ENCODE data around the gene UHRF1. TPM values are rescaled to one million over a fixed set of nuclear protein-coding genes. Genes with fewer than 3 reads are reported as not detected.
A peak's percentile ranks its signal among the peaks of the same experiment; 100 is the strongest.

The UHRF1 gene
- total RNA-seq, 2 donors from 2014 or later, result 3.8 to 5.3 TPM

- no peak for TF ChIP-seq POLR2AphosphoS5 (IDR thresholded peaks at IDR 0.05)
- TF ChIP-seq POLR2A (IDR thresholded peaks at IDR 0.05), result no peak
- TF ChIP-seq, protein P1, sequence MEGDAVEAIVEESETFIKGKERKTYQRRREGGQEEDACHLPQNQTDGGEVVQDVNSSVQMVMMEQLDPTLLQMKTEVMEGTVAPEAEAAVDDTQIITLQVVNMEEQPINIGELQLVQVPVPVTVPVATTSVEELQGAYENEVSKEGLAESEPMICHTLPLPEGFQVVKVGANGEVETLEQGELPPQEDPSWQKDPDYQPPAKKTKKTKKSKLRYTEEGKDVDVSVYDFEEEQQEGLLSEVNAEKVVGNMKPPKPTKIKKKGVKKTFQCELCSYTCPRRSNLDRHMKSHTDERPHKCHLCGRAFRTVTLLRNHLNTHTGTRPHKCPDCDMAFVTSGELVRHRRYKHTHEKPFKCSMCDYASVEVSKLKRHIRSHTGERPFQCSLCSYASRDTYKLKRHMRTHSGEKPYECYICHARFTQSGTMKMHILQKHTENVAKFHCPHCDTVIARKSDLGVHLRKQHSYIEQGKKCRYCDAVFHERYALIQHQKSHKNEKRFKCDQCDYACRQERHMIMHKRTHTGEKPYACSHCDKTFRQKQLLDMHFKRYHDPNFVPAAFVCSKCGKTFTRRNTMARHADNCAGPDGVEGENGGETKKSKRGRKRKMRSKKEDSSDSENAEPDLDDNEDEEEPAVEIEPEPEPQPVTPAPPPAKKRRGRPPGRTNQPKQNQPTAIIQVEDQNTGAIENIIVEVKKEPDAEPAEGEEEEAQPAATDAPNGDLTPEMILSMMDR (IDR thresholded peaks at IDR 0.05), result no peak
- DNase-seq (ENCODE audit: low spot score), result no peak
- no peaks in the 10 kb centered on the region for H3K36me3 ChIP-seq
- H3K4me1 ChIP-seq (replicated peaks), result peaks cover 16% of the 10 kb centered on the region
- H3K27me3 ChIP-seq (replicated peaks; ENCODE audit: insufficient read depth), result no peaks in the 10 kb centered on the region
- H3K9me3 ChIP-seq, result no peaks in the 10 kb centered on the region
- H3K4me3 ChIP-seq, result no peak overlapping the region
- intact Hi-C loops (cut with DNase I), result no loop called here
- WGBS, result 90% methylated on average over 12 of the region's 13 CpGs
- H3K27ac ChIP-seq, result peak overlapping the region; percentile 14 to 66
These were observed 97.5 kb downstream of the UHRF1 start for GRCh38 chr19:5006821-5007220.

Small RNAs within 50 kb of the gene (microRNA-seq; reads per million reads assigned to microRNA genes)
- gene MIR4747, result not detected

Small RNAs within 50 kb of the gene (small RNA-seq; reads per million reads assigned to genes)
- 0 reads per million in 2 donors for gene MIR4747

Other genes starting within 250 kb of the UHRF1 start
- gene MYDGF, start 239.2 kb upstream of the UHRF1 start, total RNA-seq, result 100 to 1,000 TPM in 1 of 2 donors, 10 to 100 TPM in 1; 70.9 to 116 TPM
- gene DPP9, start 185.7 kb upstream of the UHRF1 start, total RNA-seq, result 100 to 1,000 TPM in 1 of 2 donors, 10 to 100 TPM in 1; 53.5 to 116 TPM
- gene FEM1A, start 117.8 kb upstream of the UHRF1 start, total RNA-seq, result 10 to 100 TPM; 20.7 to 30.4 TPM
- 1 to 10 TPM; 8.3 to 9.1 TPM for gene TICAM1, start 77.8 kb upstream of the UHRF1 start, total RNA-seq
- gene PLIN3, start 41.8 kb upstream of the UHRF1 start, total RNA-seq, result 10 to 100 TPM; 61.3 to 76.5 TPM
- 1 to 10 TPM in 1 of 2 donors, not detected in 1; 1.2 TPM for gene ARRDC5, start 6.6 kb upstream of the UHRF1 start, total RNA-seq
- gene KDM4B, start 59.6 kb downstream of the UHRF1 start, total RNA-seq, result 100 to 1,000 TPM in 1 of 2 donors, 10 to 100 TPM in 1; 74.6 to 136 TPM

All from prostate gland (tissue), 2 donors.